Progenitor cell of endocrine pancreas (in vitro differentiated cells): ENCODE results near the gene HIP1. TPM values are rescaled to one million over a fixed set of nuclear protein-coding genes. Genes with fewer than 3 reads are reported as not detected.

Experiments
- DNase-seq: peaks from one replicate; pipeline ENCODE4 v3.0.0; 2021; ENCODE audit warnings: low spot score; ENCODE audit not compliant: unreplicated experiment
- H3K27ac Mint-ChIP-seq: 2 replicates; pipeline ENCODE4 v1.8.0; 2021; ENCODE audit warnings: mild to moderate bottlenecking, moderate library complexity, mixed read lengths
- H3K27me3 Mint-ChIP-seq: 2 replicates; pipeline ENCODE4 v1.8.0; 2021; ENCODE audit warnings: mixed read lengths
- H3K36me3 Mint-ChIP-seq: 2 replicates; pipeline ENCODE4 v1.8.0; 2022; ENCODE audit warnings: mixed read lengths; ENCODE audit not compliant: insufficient read depth
- H3K4me1 Mint-ChIP-seq: 2 replicates; pipeline ENCODE4 v1.8.0; 2021; ENCODE audit warnings: low read depth, mixed read lengths
- H3K4me3 Mint-ChIP-seq: 2 replicates; pipeline ENCODE4 v1.8.0; 2021; ENCODE audit warnings: low read depth, mild to moderate bottlenecking, moderate library complexity, mixed read lengths
- H3K9me3 Mint-ChIP-seq: 2 replicates; pipeline ENCODE4 v1.8.0; 2021; ENCODE audit warnings: low read depth, mixed read lengths
- total RNA-seq: library from RNA; stranded (reverse); gene quantifications from 2 replicates; pipeline ENCODE4 v1.2.1, GENCODE V29; 2021
- TF ChIP-seq, protein P1 (sequence below): fragments of 200-600 bp; sonication (generic); IDR thresholded peaks from one replicate; pipeline ENCODE4 v1.5.0; 2021; ENCODE audit warnings: antibody characterized with exemption, mild to moderate bottlenecking; ENCODE audit not compliant: unreplicated experiment

The HIP1 gene
- total RNA-seq, 1 donor from 2014 or later = 66.6 TPM

DNA sequence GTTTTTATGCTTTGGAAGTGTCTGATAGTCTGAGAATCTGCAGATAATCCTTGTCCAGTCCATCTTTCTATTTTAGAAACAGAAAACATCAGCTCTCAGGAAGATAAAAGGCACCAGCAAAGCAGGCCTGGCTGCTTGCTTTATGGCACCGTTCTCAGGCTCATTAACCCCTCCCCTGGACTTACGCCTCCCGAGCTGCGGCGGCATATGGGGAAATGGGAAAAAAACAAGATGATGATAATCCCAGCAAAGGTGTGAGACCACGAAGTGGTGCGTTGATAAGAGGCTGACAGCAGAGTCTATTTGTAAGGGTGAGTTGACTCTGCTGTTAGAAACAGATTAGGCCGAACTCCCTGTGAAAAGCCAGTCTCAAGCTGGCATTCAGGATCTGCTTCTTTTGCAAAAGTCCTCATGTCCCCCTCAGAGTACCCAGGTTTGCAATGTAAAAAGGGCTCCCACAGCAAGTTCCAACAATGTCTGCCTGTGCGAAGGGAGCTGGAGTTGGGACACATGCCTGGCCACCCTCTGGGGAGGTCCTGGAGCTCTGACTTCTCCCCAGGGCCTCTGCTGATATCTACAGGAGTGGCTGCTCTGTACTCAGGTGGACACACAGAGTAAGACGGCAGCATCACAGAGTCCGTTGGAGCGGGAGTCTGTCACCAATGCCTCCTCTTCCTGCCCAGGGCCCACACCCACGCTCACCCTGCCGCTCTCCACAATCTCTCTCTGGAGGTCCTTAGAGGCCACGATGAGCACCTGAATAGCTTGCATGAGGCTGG is 192.3 kb downstream of the HIP1 start:
- no peak for DNase-seq
- no peaks in the 10 kb centered on the region for H3K27me3 Mint-ChIP-seq
- TF ChIP-seq, protein P1, sequence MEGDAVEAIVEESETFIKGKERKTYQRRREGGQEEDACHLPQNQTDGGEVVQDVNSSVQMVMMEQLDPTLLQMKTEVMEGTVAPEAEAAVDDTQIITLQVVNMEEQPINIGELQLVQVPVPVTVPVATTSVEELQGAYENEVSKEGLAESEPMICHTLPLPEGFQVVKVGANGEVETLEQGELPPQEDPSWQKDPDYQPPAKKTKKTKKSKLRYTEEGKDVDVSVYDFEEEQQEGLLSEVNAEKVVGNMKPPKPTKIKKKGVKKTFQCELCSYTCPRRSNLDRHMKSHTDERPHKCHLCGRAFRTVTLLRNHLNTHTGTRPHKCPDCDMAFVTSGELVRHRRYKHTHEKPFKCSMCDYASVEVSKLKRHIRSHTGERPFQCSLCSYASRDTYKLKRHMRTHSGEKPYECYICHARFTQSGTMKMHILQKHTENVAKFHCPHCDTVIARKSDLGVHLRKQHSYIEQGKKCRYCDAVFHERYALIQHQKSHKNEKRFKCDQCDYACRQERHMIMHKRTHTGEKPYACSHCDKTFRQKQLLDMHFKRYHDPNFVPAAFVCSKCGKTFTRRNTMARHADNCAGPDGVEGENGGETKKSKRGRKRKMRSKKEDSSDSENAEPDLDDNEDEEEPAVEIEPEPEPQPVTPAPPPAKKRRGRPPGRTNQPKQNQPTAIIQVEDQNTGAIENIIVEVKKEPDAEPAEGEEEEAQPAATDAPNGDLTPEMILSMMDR = no peak
- H3K4me3 Mint-ChIP-seq = no peak overlapping the region
- no peaks in the 10 kb centered on the region for H3K9me3 Mint-ChIP-seq
- H3K27ac Mint-ChIP-seq = no peak overlapping the region
- H3K36me3 Mint-ChIP-seq = peaks cover 22% of the 10 kb centered on the region
- no peaks in the 10 kb centered on the region for H3K4me1 Mint-ChIP-seq

DNA sequence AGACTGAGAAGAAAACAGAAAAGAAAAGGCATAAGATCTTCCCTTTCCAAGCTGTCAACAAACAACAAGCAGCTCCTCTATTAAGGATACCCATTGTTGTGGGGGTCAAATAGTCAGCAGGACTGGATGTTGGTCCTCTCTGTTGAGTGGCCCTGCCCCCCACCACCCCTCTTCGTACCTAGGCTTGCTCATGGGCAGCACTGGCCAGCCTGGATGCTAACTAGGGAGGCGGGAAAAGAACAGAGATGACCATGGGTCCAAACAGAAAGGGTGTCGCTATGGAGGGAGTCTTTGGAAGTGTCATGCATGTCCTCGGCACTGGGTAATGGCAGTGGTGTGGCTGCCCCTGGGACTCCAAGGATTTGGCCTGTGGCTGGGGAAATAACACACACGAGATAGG is 201.0 kb downstream of the HIP1 start:
- no peak for DNase-seq
- peaks cover 12% of the 10 kb centered on the region for H3K36me3 Mint-ChIP-seq
- TF ChIP-seq, protein P1 = no peak
- no peaks in the 10 kb centered on the region for H3K9me3 Mint-ChIP-seq
- H3K4me1 Mint-ChIP-seq = no peaks in the 10 kb centered on the region
- H3K27ac Mint-ChIP-seq = no peak overlapping the region
- no peaks in the 10 kb centered on the region for H3K27me3 Mint-ChIP-seq
- no peak overlapping the region for H3K4me3 Mint-ChIP-seq

DNA sequence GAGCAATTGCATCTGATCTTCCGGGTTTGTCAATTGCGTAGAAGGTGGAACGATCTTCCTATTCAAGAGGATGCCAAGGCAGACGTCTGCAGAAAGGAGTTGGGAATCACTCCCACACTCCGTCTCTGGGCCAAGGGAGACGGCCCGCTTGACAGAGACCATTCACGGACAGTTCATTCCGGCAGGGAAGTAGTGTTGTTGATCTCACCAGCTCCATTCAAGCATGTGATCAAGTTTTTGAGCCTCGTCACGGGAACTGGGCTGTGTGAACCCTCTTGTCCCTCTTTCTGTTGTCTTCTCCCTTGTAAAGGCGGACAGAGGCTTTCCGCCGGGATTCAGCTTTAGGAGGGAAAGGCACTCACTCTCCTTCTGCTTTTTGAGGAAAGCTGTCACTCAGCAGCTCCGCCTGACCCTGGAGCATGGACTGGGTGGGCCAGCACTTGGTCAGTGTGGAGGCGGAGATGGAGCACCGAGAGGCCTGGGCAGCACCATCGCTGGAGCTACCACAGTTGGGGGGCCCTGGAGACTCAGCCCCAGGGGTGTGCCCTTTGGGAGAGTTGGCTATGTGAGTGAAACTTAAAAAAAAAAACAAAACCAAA is 201.7 kb downstream of the HIP1 start:
- Mint-ChIP-seq H3K4me1 (no peaks in the 10 kb centered on the region), H3K9me3 (no peaks in the 10 kb centered on the region), H3K27me3 (no peaks in the 10 kb centered on the region), H3K27ac (no peak overlapping the region), H3K4me3 (no peak overlapping the region), H3K36me3 (peaks cover 11% of the 10 kb centered on the region)
- TF ChIP-seq, protein P1 = no peak
- no peak for DNase-seq

DNA sequence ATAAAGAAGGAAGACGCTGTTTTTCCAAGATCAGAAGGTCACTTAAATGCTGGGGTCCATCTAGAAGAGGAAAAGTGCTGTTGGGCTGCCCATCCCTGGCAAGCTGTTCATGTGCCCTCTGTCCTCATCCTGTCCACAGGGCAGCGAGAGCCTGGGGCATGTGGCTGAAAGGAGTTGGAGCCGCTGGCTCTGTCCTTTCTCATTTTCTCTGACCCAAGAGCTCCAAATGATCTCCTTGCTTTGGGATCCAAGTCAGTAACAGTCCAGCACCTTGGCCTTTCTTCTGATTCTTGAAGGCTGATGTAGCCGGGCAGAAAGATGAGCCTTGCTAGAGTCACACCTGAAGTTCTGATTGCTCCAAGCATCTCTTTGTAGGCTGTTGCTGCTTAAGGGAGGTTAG is 202.2 kb downstream of the HIP1 start:
- no peak overlapping the region for H3K27ac Mint-ChIP-seq
- H3K9me3 Mint-ChIP-seq = no peaks in the 10 kb centered on the region
- TF ChIP-seq, protein P1 = no peak
- no peaks in the 10 kb centered on the region for H3K4me1 Mint-ChIP-seq
- H3K27me3 Mint-ChIP-seq = no peaks in the 10 kb centered on the region
- peaks cover 9% of the 10 kb centered on the region for H3K36me3 Mint-ChIP-seq
- no peak for DNase-seq
- no peak overlapping the region for H3K4me3 Mint-ChIP-seq

DNA sequence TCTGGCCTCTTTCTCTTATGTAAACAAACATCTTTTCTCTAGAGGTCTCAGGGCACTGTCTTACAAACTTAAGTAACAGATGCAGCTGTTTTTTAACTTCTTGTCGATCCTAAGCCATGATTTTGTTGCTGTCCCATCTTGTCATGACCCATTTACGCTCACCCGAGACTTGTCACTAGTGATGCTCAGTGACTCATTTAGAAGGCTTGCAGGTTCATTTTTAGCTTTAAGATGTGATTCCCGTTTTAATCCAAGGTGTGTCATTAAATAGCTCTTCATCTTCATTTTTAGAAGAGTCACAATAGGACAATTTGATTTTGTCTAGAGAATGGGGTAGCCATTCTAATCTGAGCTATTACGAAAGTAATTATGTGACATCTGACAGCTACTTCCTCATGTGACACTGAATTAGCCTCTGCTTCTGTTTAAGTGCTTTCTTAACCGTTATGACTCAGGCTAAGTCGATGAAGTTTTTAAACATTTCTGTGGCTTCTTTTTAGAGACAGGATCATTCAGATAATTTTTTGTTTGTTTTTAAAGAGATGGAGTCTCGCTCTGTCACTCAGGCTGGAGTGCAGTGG is 203.9 kb downstream of the HIP1 start:
- H3K27ac Mint-ChIP-seq = no peak overlapping the region
- no peak for DNase-seq

More for the DNA sequence above, 203.9 kb downstream of the HIP1 start:
- no peaks in the 10 kb centered on the region for H3K9me3 Mint-ChIP-seq
- TF ChIP-seq, protein P1 = no peak
- H3K27me3 Mint-ChIP-seq = no peaks in the 10 kb centered on the region
- H3K4me1 Mint-ChIP-seq = no peaks in the 10 kb centered on the region
- H3K36me3 Mint-ChIP-seq = peaks cover 7% of the 10 kb centered on the region
- H3K4me3 Mint-ChIP-seq = no peak overlapping the region
